Osteoblast (primary cell): Measurements from ENCODE around the gene PCAT7. TPM values are rescaled to one million over a fixed set of nuclear protein-coding genes. Genes with fewer than 3 reads are reported as not detected.
"Not testable (repeated sequence)": the region's sequence is repeated elsewhere in the genome, so short reads cannot be mapped to it uniquely, and the experiment has no call there.

Source experiments
- DNase-seq: peaks from one replicate; pipeline ENCODE4 v3.0.0; 2011; ENCODE audit warnings: low spot score, mixed read lengths; ENCODE audit not compliant: insufficient read length; ENCODE audit errors: missing footprints
- H2AFZ ChIP-seq: 2 replicates; pipeline ENCODE4 v1.6.0; 2011; ENCODE audit warnings: mild to moderate bottlenecking, low read length
- H3K27ac ChIP-seq: 2 replicates; pipeline ENCODE4 v1.5.1; 2011; ENCODE audit warnings: mild to moderate bottlenecking, low read depth, low read length, moderate library complexity
- H3K27me3 ChIP-seq: 2 replicates; pipeline ENCODE4 v1.6.0; 2012; ENCODE audit warnings: mild to moderate bottlenecking, control low read depth, inconsistent platforms, low read length, moderate library complexity; ENCODE audit not compliant: insufficient read depth
- H3K36me3 ChIP-seq: 2 replicates; pipeline ENCODE4 v1.5.1; 2011; ENCODE audit warnings: mild to moderate bottlenecking, low read length, control low read depth, moderate library complexity; ENCODE audit not compliant: insufficient read depth
- H3K4me1 ChIP-seq: 2 replicates; pipeline ENCODE4 v1.5.1; 2011; ENCODE audit warnings: mild to moderate bottlenecking, low read length, control low read depth, moderate library complexity; ENCODE audit not compliant: insufficient read depth
- H3K4me2 ChIP-seq: 2 replicates; pipeline ENCODE4 v1.6.0; 2011; ENCODE audit warnings: mild to moderate bottlenecking, low read length; ENCODE audit not compliant: insufficient read depth
- H3K4me3 ChIP-seq: fragments of 200-600 bp; sonication (generic); 3 replicates; pipeline ENCODE4 v1.5.1; 2012; ENCODE audit warnings: mild to moderate bottlenecking, low read length, inconsistent platforms; ENCODE audit not compliant: insufficient read depth
- H3K79me2 ChIP-seq: 2 replicates; pipeline ENCODE4 v1.6.0; 2012; ENCODE audit warnings: mild to moderate bottlenecking, low read length, control low read depth, inconsistent platforms; ENCODE audit not compliant: insufficient read depth
- H3K9me3 ChIP-seq: 2 replicates; pipeline ENCODE4 v1.5.1; 2011; ENCODE audit warnings: low read depth, low read length, control low read depth
- H4K20me1 ChIP-seq: 2 replicates; pipeline ENCODE4 v1.6.0; 2012; ENCODE audit warnings: mild to moderate bottlenecking, low read length, control low read depth; ENCODE audit not compliant: insufficient read depth
- CTCF ChIP-seq: IDR thresholded peaks from 2 replicates; pipeline ENCODE4 v1.5.1; 2011; ENCODE audit warnings: mild to moderate bottlenecking, low read depth, low read length, moderate library complexity; ENCODE audit errors: extremely low read depth
- total RNA-seq: library from RNA; depleted of rRNA; stranded (reverse); fragments of >200 nt; gene quantifications from 2 replicates; pipeline ENCODE4 v1.2.3, GENCODE V29; 2012

PCAT7 gene
- total RNA-seq, result under 0.01 and 0.36 TPM in 2 replicates

GRCh38 chr9:94554439-94555331 lies at the start of gene PCAT7:
PCAT7 (plus strand) TSS chr9:94555083.
- Histone ChIP-seq H3K79me2 (no peaks in the 10 kb centered on the region), H3K36me3 (no peaks in the 10 kb centered on the region), H4K20me1 (no peaks in the 10 kb centered on the region), H3K4me3 (peak within 1 kb of the TSS; percentile 59), H2AFZ (peak within 1 kb of the TSS; percentile 28), H3K27ac (peak within 1 kb of the TSS; percentile 12), H3K4me1 (no peaks in the 10 kb centered on the region), H3K4me2 (peak within 1 kb of the TSS; percentile 52), H3K9me3 (no peaks in the 10 kb centered on the region), H3K27me3 (peaks cover 3% of the 10 kb centered on the region)
- TF ChIP-seq CTCF, result peak; percentile 43
- DNase-seq, result peak; percentile 88

- not testable (repeated sequence) for H3K27ac ChIP-seq, H3K9me3 ChIP-seq, H3K4me1 ChIP-seq, DNase-seq, H3K36me3 ChIP-seq, H4K20me1 ChIP-seq, H2AFZ ChIP-seq, H3K27me3 ChIP-seq, H3K4me2 ChIP-seq, H3K79me2 ChIP-seq, H3K4me3 ChIP-seq
These were observed 48.5 kb upstream of the PCAT7 start for GRCh38 chr9:94506370-94506769.

GRCh38 chr9:94507531-94508258 lies 47.2 kb upstream of the PCAT7 start:
- H3K27ac ChIP-seq, result no peak overlapping the region

More at GRCh38 chr9:94507531-94508258, 47.2 kb upstream of the PCAT7 start:
- Histone ChIP-seq H3K27me3 (no peaks in the 10 kb centered on the region), H3K4me2 (no peak overlapping the region), H3K4me1 (no peaks in the 10 kb centered on the region), H3K9me3 (no peaks in the 10 kb centered on the region), H4K20me1 (no peaks in the 10 kb centered on the region), H3K36me3 (no peaks in the 10 kb centered on the region), H3K79me2 (no peaks in the 10 kb centered on the region), H2AFZ (no peak overlapping the region), H3K4me3 (no peak overlapping the region)
- no peak for DNase-seq
- TF ChIP-seq CTCF, result no peak
